H9 (cell line): ENCODE results near the gene EPHA2. TPM values are rescaled to one million over a fixed set of nuclear protein-coding genes. Genes with fewer than 3 reads are reported as not detected.
A peak's percentile ranks its signal among the peaks of the same experiment; 100 is the strongest.

Source experiments
- DNase-seq: peaks from one replicate; pipeline ENCODE4 v3.0.0-alpha.2; 2017
- H2AFZ ChIP-seq: one replicate; pipeline ENCODE4 v1.6.1; 2013; ENCODE audit warnings: mild to moderate bottlenecking, low read length, control low read depth, moderate library complexity
- H2AK5ac ChIP-seq: 2 replicates; pipeline ENCODE4 v1.6.1; 2013; ENCODE audit warnings: low read length, control low read depth, mixed read lengths; ENCODE audit not compliant: insufficient read length
- H2BK120ac ChIP-seq: one replicate; pipeline ENCODE4 v1.6.1; 2013; ENCODE audit warnings: low read depth, mild to moderate bottlenecking, low read length, control low read depth, inconsistent platforms; ENCODE audit not compliant: poor library complexity, severe bottlenecking
- H2BK12ac ChIP-seq: 2 replicates; pipeline ENCODE4 v1.6.1; 2013; ENCODE audit warnings: low read length, control low read depth, mixed read lengths, low read depth; ENCODE audit not compliant: insufficient read length
- H2BK15ac ChIP-seq: 2 replicates; pipeline ENCODE4 v1.6.1; 2013; ENCODE audit warnings: low read depth, low read length, control low read depth
- H2BK20ac ChIP-seq: one replicate; pipeline ENCODE4 v1.6.1; 2013; ENCODE audit warnings: low read depth, mild to moderate bottlenecking, low read length, control low read depth, inconsistent platforms; ENCODE audit not compliant: poor library complexity, severe bottlenecking
- H2BK5ac ChIP-seq: 2 replicates; pipeline ENCODE4 v1.6.1; 2013; ENCODE audit warnings: low read length, control low read depth, mixed read lengths; ENCODE audit not compliant: insufficient read length
- H3K14ac ChIP-seq: 2 replicates; pipeline ENCODE4 v1.6.1; 2013; ENCODE audit warnings: low read length, control low read depth; ENCODE audit not compliant: insufficient read depth
- H3K18ac ChIP-seq: 2 replicates; pipeline ENCODE4 v1.6.1; 2013; ENCODE audit warnings: low read depth, mild to moderate bottlenecking, mixed read lengths, low read length, control low read depth; ENCODE audit not compliant: insufficient read length
- H3K23ac ChIP-seq: 2 replicates; pipeline ENCODE4 v1.6.1; 2013; ENCODE audit warnings: low read length, control low read depth, mixed read lengths, low read depth; ENCODE audit not compliant: insufficient read length
- H3K23me2 ChIP-seq: 2 replicates; pipeline ENCODE4 v1.6.1; 2013; ENCODE audit warnings: low read depth, mild to moderate bottlenecking, mixed read lengths, low read length, control low read depth; ENCODE audit not compliant: insufficient read length, poor library complexity, severe bottlenecking
- H3K27ac ChIP-seq: 2 replicates; pipeline ENCODE4 v1.5.1; 2013; ENCODE audit warnings: low read length, control low read depth, mixed read lengths, low read depth; ENCODE audit not compliant: insufficient read length
- H3K27me3 ChIP-seq: 2 replicates; pipeline ENCODE4 v1.6.1; 2013; ENCODE audit warnings: low read length, control low read depth, inconsistent platforms; ENCODE audit not compliant: insufficient read depth
- H3K4ac ChIP-seq: 2 replicates; pipeline ENCODE4 v1.6.1; 2013; ENCODE audit warnings: low read depth, mild to moderate bottlenecking, control low read depth, inconsistent platforms, low read length, moderate library complexity
- H3K4me1 ChIP-seq: 2 replicates; pipeline ENCODE4 v1.6.1; 2013; ENCODE audit warnings: low read length, control low read depth, inconsistent platforms; ENCODE audit not compliant: insufficient read depth
- H3K4me2 ChIP-seq: 2 replicates; pipeline ENCODE4 v1.6.1; 2013; ENCODE audit warnings: low read length, control low read depth, mixed read lengths; ENCODE audit not compliant: insufficient read length, insufficient read depth
- H3K56ac ChIP-seq: 2 replicates; pipeline ENCODE4 v1.6.1; 2013; ENCODE audit warnings: low read depth, mild to moderate bottlenecking, mixed read lengths, low read length, control low read depth; ENCODE audit not compliant: insufficient read length
- H3K79me1 ChIP-seq: 2 replicates; pipeline ENCODE4 v1.6.1; 2013; ENCODE audit warnings: low read depth, mild to moderate bottlenecking, moderate library complexity, low read length, control low read depth, inconsistent platforms; ENCODE audit not compliant: insufficient read depth, poor library complexity, severe bottlenecking
- H3K79me2 ChIP-seq: 2 replicates; pipeline ENCODE4 v1.6.1; 2013; ENCODE audit warnings: low read length, control low read depth, inconsistent platforms; ENCODE audit not compliant: insufficient read depth
- H3K9ac ChIP-seq: 2 replicates; pipeline ENCODE4 v1.6.1; 2013; ENCODE audit warnings: low read length, control low read depth, mixed read lengths; ENCODE audit not compliant: insufficient read length; ENCODE audit errors: extremely low read depth
- H3K9me3 ChIP-seq: one replicate; pipeline ENCODE4 v1.6.1; 2013; ENCODE audit warnings: low read depth, low read length, inconsistent platforms; ENCODE audit not compliant: control insufficient read depth
- H3T11ph ChIP-seq: one replicate; pipeline ENCODE4 v1.6.1; 2013; ENCODE audit warnings: mild to moderate bottlenecking, low read length, control low read depth, inconsistent platforms
- H4K20me1 ChIP-seq: one replicate; pipeline ENCODE4 v1.6.1; 2013; ENCODE audit not compliant: control insufficient read depth, insufficient read length, insufficient read depth
- H4K5ac ChIP-seq: 2 replicates; pipeline ENCODE4 v1.6.1; 2013; ENCODE audit warnings: low read depth, mild to moderate bottlenecking, mixed read lengths, low read length, control low read depth; ENCODE audit not compliant: insufficient read length
- H4K8ac ChIP-seq: replicated peaks from 2 replicates; pipeline ENCODE4 v1.6.1; 2013; ENCODE audit warnings: low read length, control low read depth, mixed read lengths, low read depth; ENCODE audit not compliant: insufficient read length
- H4K91ac ChIP-seq: 2 replicates; pipeline ENCODE4 v1.6.1; 2013; ENCODE audit warnings: low read depth, mild to moderate bottlenecking, moderate library complexity, mixed read lengths, low read length, control low read depth; ENCODE audit not compliant: insufficient read length
- H3K27ac Mint-ChIP-seq, 3 experiments: 2 replicates in 2 of 3; 3 replicates in 1 of 3; pipeline ENCODE4 v1.8.0; 2020 to 2021; ENCODE audit warnings: mixed read lengths in 3 of 3, mild to moderate bottlenecking in 1 of 3, moderate library complexity in 1 of 3
- H3K27me3 Mint-ChIP-seq: 2 replicates; pipeline ENCODE4 v1.8.0; 2021; ENCODE audit warnings: low read depth, mild to moderate bottlenecking, moderate library complexity, mixed read lengths
- H3K36me3 Mint-ChIP-seq, 3 experiments: 2 replicates in 2 of 3; 3 replicates in 1 of 3; pipeline ENCODE4 v1.8.0; 2020 to 2021; ENCODE audit warnings: low read depth in 3 of 3, mixed read lengths in 3 of 3; ENCODE audit not compliant: insufficient read depth in 1 of 3
- H3K4me1 Mint-ChIP-seq, 2 experiments: 2 replicates each; pipeline ENCODE4 v1.8.0; 2020; ENCODE audit warnings: mixed read lengths in 2 of 2
- H3K4me3 Mint-ChIP-seq, 2 experiments: 2 replicates in 1 of 2; 3 replicates in 1 of 2; pipeline ENCODE4 v1.8.0; 2020 to 2021; ENCODE audit warnings: mild to moderate bottlenecking in 2 of 2, mixed read lengths in 2 of 2, moderate library complexity in 1 of 2
- H3K9me3 Mint-ChIP-seq, 2 experiments: 2 replicates in 1 of 2; 3 replicates in 1 of 2; pipeline ENCODE4 v1.8.0; 2020; ENCODE audit warnings: mild to moderate bottlenecking in 2 of 2, mixed read lengths in 2 of 2, moderate library complexity in 1 of 2
- WGBS: extraction: QIAGEN DNeasy Blood & Tissue Kit; methylation state at CpG from one replicate; pipeline ENCODE4 v1.1.7; 2013; ENCODE audit warnings: missing lambda C conversion rate, low lambda C conversion rate, mixed read lengths; ENCODE audit not compliant: insufficient read length; ENCODE audit errors: extremely low coverage; 5-methylcytosine and 5-hydroxymethylcytosine counted together
- total RNA-seq: library from RNA; stranded (reverse); gene quantifications from 2 replicates; pipeline ENCODE4 v1.2.1, GENCODE V29; 2021
- TF ChIP-seq, protein P1 (sequence below): fragments of 200-600 bp; sonication (generic); conservative IDR thresholded peaks from 3 replicates; pipeline ENCODE4 v1.8.0; 2021; ENCODE audit warnings: antibody characterized with exemption, mild to moderate bottlenecking

The EPHA2 gene
- total RNA-seq, 1 experiment from 2014 or later = 33.1 TPM

DNA sequence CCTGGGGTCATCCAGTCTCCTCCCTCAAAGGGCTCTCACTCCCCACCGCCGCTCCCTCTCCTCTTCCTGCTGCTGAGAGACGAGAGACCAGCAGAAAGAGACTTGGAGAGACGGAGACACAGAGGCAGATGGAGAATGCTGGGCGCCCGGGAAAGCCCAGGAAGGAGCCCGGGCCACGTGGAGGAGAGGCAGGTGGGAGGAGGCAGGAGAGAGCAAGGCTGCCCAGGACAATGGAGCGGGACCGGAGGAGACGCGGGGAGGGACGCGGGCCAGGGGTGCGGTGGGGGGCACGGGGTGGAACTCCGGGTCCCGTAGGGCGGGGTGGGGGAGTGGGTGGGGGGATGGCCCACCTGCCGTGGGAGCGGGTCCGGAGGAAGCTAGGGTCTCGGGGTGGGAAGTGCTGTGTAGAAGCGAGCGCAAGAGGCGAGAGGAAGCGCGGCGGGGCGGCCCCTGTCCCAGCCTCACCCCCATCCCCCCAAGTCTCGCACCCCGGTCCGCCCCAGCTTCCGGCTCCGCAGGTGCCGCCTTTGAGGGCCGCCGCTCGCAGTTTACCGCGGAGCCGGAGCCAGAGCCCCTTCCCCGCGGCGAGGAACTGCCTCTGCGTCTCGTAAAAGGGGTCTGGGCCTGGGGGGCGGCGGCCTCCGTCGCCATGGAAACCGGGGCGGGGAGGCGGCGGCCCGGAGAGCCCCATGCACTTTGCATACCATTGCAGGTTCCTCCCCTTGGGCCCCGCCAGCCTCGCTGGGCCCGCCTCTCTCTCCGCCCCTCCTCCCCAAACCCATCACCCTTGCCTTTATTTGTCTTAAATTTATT, 11.7 kb upstream of the EPHA2 start:
- H4K8ac ChIP-seq = no peak overlapping the region
- TF ChIP-seq, protein P1, sequence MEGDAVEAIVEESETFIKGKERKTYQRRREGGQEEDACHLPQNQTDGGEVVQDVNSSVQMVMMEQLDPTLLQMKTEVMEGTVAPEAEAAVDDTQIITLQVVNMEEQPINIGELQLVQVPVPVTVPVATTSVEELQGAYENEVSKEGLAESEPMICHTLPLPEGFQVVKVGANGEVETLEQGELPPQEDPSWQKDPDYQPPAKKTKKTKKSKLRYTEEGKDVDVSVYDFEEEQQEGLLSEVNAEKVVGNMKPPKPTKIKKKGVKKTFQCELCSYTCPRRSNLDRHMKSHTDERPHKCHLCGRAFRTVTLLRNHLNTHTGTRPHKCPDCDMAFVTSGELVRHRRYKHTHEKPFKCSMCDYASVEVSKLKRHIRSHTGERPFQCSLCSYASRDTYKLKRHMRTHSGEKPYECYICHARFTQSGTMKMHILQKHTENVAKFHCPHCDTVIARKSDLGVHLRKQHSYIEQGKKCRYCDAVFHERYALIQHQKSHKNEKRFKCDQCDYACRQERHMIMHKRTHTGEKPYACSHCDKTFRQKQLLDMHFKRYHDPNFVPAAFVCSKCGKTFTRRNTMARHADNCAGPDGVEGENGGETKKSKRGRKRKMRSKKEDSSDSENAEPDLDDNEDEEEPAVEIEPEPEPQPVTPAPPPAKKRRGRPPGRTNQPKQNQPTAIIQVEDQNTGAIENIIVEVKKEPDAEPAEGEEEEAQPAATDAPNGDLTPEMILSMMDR = no peak
- WGBS = no CpG with 5 or more reads among the region's 60 CpGs
- no peak overlapping the region for H2AFZ ChIP-seq
- Mint-ChIP-seq H3K9me3 (no peaks in the 10 kb centered on the region), H3K27ac (peak overlapping the region; percentile 11 to 89 (median 76); a peak in 2 of 7 replicates), H3K36me3 (no peaks in the 10 kb centered on the region), H3K4me3 (peak overlapping the region; percentile 64 to 79), H3K27me3 (no peaks in the 10 kb centered on the region), H3K4me1 (peaks cover 38 to 53% of the 10 kb centered on the region in 2 experiments)
- H2BK120ac ChIP-seq = peak overlapping the region; percentile 96
- peaks cover 11% of the 10 kb centered on the region for H3K4me1 ChIP-seq
- H4K91ac ChIP-seq = no peak overlapping the region
- H3K23me2 ChIP-seq = no peaks in the 10 kb centered on the region
- no peak overlapping the region for H3K27ac ChIP-seq
- peak overlapping the region; percentile 93 for H3K18ac ChIP-seq
- no peak overlapping the region for H3K23ac ChIP-seq
- DNase-seq = peak; percentile 91
- no peaks in the 10 kb centered on the region for H3K9me3 ChIP-seq
- H3K4me2 ChIP-seq = peak overlapping the region; percentile 54
- H4K5ac ChIP-seq = no peak overlapping the region
- H2BK15ac ChIP-seq = no peak overlapping the region
- no peak overlapping the region for H3T11ph ChIP-seq
- H2BK20ac ChIP-seq = no peak overlapping the region
- H2BK12ac ChIP-seq = peak overlapping the region; percentile 53
- no peak overlapping the region for H3K56ac ChIP-seq
- peak overlapping the region; percentile 93 for H3K14ac ChIP-seq
- H3K79me1 ChIP-seq = no peaks in the 10 kb centered on the region
- H4K20me1 ChIP-seq = no peaks in the 10 kb centered on the region
- H2AK5ac ChIP-seq = no peak overlapping the region
- peak overlapping the region; percentile 60 for H3K9ac ChIP-seq
- H3K27me3 ChIP-seq = no peaks in the 10 kb centered on the region
- H3K4ac ChIP-seq = no peak overlapping the region
- no peaks in the 10 kb centered on the region for H3K79me2 ChIP-seq
- H2BK5ac ChIP-seq = no peak overlapping the region
